Stomach (tissue), 4 donors: ENCODE measurements around the gene PSMB8.

Experiments used
- CTCF ChIP-seq, 7 experiments: fragments of 450-650 bp in 4 of 7; fragments of 200-600 bp in 3 of 7; sonication (generic) in 3 of 7; IDR thresholded peaks; one replicate each; pipeline ENCODE4 v1.5.1; 2016 to 2019; ENCODE audit warnings: antibody characterized with exemption in 7 of 7, control low read depth in 2 of 7, mild to moderate bottlenecking in 1 of 7
- EP300 ChIP-seq: sonication (generic); formaldehyde crosslinking; IDR thresholded peaks from one replicate; pipeline ENCODE4 v1.6.1; 2017; ENCODE audit warnings: antibody characterized with exemption
- POLR2A ChIP-seq, 4 donors: fragments of 450-650 bp; IDR thresholded peaks; one replicate each; pipeline ENCODE4 v1.6.1; 2016; ENCODE audit warnings: antibody characterized with exemption in 4 of 4, control low read depth in 2 of 4, mild to moderate bottlenecking in 1 of 4, moderate library complexity in 1 of 4
- POLR2AphosphoS5 ChIP-seq, 3 donors: sonication (generic); formaldehyde crosslinking; IDR thresholded peaks; one replicate each; pipeline ENCODE4 v1.6.1; 2016; ENCODE audit warnings: antibody characterized with exemption in 3 of 3

GRCh38 chr6:32799168-32799567, 44.7 kb downstream of the PSMB8 start:
- TF ChIP-seq CTCF (IDR thresholded peaks at IDR 0.05) (no peak), POLR2A (IDR thresholded peaks at IDR 0.05) (no peak), POLR2AphosphoS5 (IDR thresholded peaks at IDR 0.05) (no peak), EP300 (no peak)
